Activated CD8-positive, alpha-beta memory T cell treated with anti-CD3 and anti-CD28 coated beads, Interleukin-2, amount 50 U/mL, for 1 hour (primary cell): Measurements from ENCODE around the gene SAMD14.
"Not testable (repeated sequence)": the region's sequence is repeated elsewhere in the genome, so short reads cannot be mapped to it uniquely, and the experiment has no call there.

Experiments used
- DNase-seq: peaks from one replicate; pipeline ENCODE4 v3.0.0-alpha.2; 2020; ENCODE audit errors: extremely low read depth

Gene SAMD14

GRCh38 chr17:50075446-50076032 lies 54.4 kb downstream of the SAMD14 start:
- DNase-seq = no peak

DNA sequence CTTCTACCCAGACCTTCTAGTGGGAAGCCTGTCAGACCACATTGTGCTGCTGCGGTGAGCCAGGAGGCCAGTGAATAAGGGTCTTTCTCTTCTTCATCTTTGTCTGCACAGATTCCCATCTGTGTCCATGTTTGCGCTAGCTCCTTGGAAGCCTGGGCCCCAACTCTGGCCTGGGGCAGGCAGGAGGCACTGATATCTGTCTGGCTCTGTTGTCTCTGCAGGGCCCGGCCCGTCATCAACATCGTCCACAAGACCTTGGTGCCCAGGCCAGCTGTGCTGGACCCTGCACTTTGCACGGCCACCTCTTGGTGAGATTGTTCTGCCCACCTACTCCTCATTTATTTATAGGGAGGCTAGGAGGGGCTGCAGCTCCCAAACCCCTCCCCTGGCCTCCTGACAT lies 55.7 kb downstream of the SAMD14 start:
- DNase-seq = no peak

DNA sequence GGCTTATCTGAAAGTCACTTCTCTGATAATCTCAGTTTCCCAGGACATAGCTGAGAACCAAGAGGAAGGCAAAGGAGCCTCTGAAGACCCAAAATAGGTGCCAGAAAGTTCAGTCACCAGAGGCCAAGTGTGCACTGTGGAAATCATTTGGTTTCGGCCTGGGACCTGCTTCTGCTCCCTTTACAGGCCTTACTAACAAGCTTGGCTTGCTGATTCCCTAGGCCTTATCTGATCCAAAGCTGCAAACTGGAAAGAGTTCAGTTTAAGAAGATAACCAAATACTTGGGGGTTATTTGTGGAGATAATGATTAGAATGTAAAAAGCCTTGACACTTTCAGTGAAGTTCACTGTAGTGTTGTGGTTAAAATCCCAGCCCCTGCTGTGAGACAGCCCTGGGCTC lies 57.0 kb downstream of the SAMD14 start:
- DNase-seq = no peak

- no peak for DNase-seq
Observed at GRCh38 chr17:50072130-50072529, 57.8 kb downstream of the SAMD14 start.

DNA sequence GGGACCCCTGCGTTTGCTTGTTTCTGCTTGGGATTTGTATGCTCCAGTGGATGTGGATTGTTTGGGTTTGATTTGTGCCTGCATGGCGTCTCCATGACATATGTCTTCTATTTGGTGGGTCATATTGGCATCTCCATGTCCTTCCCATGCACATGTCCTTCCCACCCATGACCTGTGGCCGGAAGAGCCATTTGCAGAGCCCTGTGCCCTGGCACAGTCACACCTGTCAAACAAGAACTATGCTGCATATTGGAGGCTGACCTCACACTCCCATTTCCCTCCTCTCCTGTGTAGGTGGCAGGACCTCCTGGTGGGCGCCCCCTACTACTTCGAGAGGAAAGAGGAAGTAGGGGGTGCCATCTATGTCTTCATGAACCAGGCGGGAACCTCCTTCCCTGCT lies 58.3 kb downstream of the SAMD14 start:
- no peak for DNase-seq

GRCh38 chr17:50070908-50071680 lies 58.9 kb downstream of the SAMD14 start:
- no peak for DNase-seq

DNA sequence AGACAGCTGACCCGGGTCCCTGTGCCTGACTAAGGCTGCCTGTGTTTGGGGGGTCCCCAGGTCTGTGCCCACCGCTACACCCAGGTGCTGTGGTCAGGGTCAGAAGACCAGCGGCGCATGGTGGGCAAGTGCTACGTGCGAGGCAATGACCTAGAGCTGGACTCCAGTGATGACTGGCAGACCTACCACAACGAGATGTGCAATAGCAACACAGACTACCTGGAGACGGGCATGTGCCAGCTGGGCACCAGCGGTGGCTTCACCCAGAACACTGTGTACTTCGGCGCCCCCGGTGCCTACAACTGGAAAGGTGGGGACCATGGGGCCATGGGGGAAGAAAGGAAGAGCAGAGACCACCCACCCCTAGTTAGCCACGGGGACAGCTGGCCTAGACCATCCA lies 62.0 kb downstream of the SAMD14 start:
- no peak for DNase-seq

GRCh38 chr17:50066995-50067394 lies 63.0 kb downstream of the SAMD14 start:
- no peak for DNase-seq

DNA sequence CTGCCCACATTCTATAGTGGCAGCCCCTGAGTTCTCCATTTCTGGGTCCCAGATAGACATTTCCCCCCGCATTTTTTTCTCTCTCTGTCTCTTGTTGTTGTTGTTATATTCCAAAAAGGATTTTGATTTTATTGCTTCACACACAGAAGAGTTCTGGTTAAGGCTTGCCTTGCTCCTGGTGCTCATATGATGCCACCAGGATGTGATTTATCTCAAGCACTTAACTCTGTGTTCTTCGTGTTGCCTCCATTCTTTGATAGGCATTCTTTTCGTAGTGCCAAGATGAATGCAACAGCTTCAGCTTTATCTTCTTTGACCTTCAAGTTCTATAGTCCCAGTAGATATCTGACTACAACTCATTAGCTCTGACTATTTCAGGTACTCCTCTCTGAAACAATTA lies 64.9 kb downstream of the SAMD14 start:
- no peak for DNase-seq

DNA sequence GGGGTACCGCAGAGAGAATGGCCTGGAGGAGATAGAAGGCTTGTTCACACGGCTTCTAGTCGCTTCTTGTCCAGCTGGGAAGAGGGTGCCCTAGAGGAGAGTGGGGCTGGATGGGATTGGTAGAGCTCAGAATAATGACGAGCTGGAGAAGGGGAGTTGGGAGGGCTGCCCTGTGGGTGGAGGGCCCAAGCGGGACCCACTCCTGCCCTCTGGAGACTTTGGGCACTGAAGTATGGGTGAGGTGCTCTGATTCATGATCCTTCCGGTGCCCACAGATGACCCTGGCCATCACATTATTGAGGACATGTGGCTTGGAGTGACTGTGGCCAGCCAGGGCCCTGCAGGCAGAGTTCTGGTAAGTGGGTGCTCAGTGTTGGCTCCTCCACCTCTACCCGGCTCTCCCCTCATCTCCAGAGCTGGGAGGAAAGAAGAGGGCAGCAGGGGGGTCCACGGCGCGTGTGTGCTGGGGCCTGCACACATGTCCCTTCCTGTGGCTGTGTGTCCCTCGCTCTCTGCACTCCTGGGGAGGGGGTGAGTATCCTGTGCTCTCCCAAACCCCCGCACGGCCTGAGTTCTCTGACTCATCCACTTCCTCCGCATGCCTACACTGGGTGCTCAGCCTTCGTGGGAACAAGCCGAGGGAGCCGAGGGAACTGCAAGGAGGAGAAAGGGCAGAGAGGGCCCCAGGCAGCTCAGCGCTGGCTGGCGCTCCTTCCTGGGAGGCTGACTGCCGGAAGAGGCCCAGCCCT lies 65.5 kb downstream of the SAMD14 start:
- no peak for DNase-seq

GRCh38 chr17:50063561-50064252 lies 66.3 kb downstream of the SAMD14 start:
- no peak for DNase-seq

- no peak for DNase-seq
Observed at GRCh38 chr17:50062293-50063243, 67.4 kb downstream of the SAMD14 start.

- DNase-seq = not testable (repeated sequence)
Observed at GRCh38 chr17:50061713-50062045, 68.3 kb downstream of the SAMD14 start.

DNA sequence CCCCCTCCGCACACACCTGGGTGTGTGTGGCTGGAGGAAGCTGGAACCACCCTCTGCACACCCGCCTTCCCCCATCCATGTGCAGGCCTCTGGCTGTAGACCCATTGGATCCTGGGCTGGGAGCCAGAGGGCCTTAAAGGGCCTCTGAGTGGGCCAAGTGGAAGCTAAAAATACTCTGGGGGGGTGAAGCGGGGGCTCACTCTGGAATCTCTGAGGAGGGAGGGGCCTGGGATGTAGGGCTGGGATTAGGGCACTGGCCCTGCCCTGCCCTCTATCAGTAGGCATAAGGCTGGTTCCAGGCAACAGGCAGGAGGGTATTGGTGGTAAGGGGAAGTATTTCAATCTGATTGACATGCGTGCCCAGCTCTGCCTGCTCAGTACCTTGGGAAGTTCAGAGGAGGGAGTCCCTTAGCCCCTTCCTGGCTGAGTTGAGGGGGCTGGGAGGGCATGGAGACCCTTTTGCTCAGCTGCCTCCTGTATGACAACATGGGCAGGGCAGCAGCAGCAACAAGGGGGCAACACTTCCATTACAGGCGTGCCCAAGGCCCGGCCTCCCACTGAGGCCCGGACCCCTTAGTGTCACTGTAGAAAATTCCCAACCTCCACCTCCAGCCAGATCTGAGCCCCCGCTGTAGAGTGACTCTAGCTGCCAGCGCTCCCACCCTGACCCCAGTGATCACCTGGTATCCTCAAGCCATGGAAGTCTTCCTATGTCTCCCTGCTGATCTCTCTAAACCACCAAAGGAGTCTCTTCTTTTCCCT lies 68.8 kb downstream of the SAMD14 start:
- DNase-seq = no peak
